RWPE2 (cell line): ENCODE data around the gene DMD.
A peak's percentile ranks its signal among the peaks of the same experiment; 100 is the strongest.

Experiments used
- ATAC-seq: fragments of 200-7000 bp; cut with Tn5 transposase; 3 replicates; pipeline ENCODE4 v1.9.1; 2021; ENCODE audit warnings: low read depth
- DNase-seq: peaks from one replicate; pipeline ENCODE4 v3.0.0-alpha.2; 2020; ENCODE audit warnings: low spot score
- H3K27ac ChIP-seq: fragments of 450-650 bp; 2 replicates; pipeline ENCODE4 v1.5.1; 2017; ENCODE audit warnings: mild to moderate bottlenecking; ENCODE audit not compliant: poor library complexity, severe bottlenecking
- H3K27me3 ChIP-seq: fragments of 250-450 bp; sonication (Bioruptor Pico); 2 replicates; pipeline ENCODE4 v1.5.1; 2021; ENCODE audit warnings: mild to moderate bottlenecking, moderate library complexity; ENCODE audit not compliant: insufficient read depth, poor library complexity, severe bottlenecking
- H3K36me3 ChIP-seq: fragments of 250-450 bp; sonication (Bioruptor Pico); 2 replicates; pipeline ENCODE4 v1.5.1; 2020; ENCODE audit warnings: low read depth, mild to moderate bottlenecking, moderate library complexity
- H3K4me1 ChIP-seq: fragments of 250-450 bp; sonication (Bioruptor Pico); 2 replicates; pipeline ENCODE4 v1.5.1; 2021; ENCODE audit warnings: mild to moderate bottlenecking, moderate library complexity; ENCODE audit not compliant: insufficient read depth, poor library complexity, severe bottlenecking
- H3K4me3 ChIP-seq: fragments of 250-450 bp; sonication (Bioruptor Pico); 2 replicates; pipeline ENCODE4 v1.5.1; 2021; ENCODE audit warnings: mild to moderate bottlenecking, moderate library complexity; ENCODE audit not compliant: severe bottlenecking
- H3K9me3 ChIP-seq: fragments of 250-450 bp; sonication (Bioruptor Pico); 2 replicates; pipeline ENCODE4 v1.5.1; 2021; ENCODE audit warnings: mild to moderate bottlenecking, moderate library complexity; ENCODE audit not compliant: severe bottlenecking
- TF ChIP-seq, protein P1 (sequence below): fragments of 450-650 bp; IDR thresholded peaks from one replicate; pipeline ENCODE4 v1.5.1; 2017; ENCODE audit warnings: mild to moderate bottlenecking, moderate library complexity; ENCODE audit not compliant: poor library complexity, severe bottlenecking

Gene DMD

DNA sequence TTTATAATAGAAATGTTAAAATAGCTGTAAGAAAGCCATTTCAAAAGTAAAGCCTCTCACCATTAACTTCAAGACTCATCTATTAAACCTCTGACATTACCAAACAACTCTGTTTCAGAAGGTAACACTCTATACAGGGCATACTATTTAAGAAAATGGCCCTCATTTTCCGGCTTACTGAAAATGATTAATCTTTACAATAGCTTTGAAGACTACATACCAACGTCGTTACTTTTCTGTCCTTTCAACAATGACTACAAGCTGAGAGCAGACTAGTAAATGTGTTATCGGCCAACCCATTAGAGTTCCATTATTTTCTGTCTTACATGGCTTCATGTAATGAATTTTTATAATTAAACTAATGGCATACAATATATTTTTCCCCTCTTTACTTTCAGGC, 1545.9 kb downstream of the DMD start:
- ATAC-seq = no peak
- H3K9me3 ChIP-seq = no peaks in the 10 kb centered on the region
- no peaks in the 10 kb centered on the region for H3K27me3 ChIP-seq
- H3K36me3 ChIP-seq = no peaks in the 10 kb centered on the region
- TF ChIP-seq, protein P1, sequence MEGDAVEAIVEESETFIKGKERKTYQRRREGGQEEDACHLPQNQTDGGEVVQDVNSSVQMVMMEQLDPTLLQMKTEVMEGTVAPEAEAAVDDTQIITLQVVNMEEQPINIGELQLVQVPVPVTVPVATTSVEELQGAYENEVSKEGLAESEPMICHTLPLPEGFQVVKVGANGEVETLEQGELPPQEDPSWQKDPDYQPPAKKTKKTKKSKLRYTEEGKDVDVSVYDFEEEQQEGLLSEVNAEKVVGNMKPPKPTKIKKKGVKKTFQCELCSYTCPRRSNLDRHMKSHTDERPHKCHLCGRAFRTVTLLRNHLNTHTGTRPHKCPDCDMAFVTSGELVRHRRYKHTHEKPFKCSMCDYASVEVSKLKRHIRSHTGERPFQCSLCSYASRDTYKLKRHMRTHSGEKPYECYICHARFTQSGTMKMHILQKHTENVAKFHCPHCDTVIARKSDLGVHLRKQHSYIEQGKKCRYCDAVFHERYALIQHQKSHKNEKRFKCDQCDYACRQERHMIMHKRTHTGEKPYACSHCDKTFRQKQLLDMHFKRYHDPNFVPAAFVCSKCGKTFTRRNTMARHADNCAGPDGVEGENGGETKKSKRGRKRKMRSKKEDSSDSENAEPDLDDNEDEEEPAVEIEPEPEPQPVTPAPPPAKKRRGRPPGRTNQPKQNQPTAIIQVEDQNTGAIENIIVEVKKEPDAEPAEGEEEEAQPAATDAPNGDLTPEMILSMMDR = no peak
- H3K4me3 ChIP-seq = no peak overlapping the region
- DNase-seq = no peak
- no peaks in the 10 kb centered on the region for H3K4me1 ChIP-seq
- no peak overlapping the region for H3K27ac ChIP-seq

DNA sequence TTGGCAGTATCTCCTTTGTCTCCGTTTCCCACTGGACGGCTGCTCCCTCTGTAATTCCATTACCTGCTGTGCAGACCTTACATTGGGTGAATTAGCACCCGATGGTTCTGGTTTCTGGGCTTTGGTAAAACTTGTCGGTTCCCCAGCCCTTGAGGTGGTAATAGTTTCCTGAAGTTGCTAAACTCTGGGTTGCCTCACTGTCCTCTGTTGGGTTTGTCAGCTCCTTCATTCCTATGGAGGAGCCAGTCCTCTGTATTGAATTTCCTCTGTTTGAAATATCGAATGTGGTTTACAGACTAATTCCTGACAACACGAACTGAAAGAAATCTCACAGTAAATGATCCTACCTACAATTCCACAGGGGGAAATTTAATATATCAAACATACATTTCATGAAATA, 1548.2 kb downstream of the DMD start:
- H3K9me3 ChIP-seq = no peaks in the 10 kb centered on the region
- no peaks in the 10 kb centered on the region for H3K4me1 ChIP-seq
- no peak for DNase-seq

DNA sequence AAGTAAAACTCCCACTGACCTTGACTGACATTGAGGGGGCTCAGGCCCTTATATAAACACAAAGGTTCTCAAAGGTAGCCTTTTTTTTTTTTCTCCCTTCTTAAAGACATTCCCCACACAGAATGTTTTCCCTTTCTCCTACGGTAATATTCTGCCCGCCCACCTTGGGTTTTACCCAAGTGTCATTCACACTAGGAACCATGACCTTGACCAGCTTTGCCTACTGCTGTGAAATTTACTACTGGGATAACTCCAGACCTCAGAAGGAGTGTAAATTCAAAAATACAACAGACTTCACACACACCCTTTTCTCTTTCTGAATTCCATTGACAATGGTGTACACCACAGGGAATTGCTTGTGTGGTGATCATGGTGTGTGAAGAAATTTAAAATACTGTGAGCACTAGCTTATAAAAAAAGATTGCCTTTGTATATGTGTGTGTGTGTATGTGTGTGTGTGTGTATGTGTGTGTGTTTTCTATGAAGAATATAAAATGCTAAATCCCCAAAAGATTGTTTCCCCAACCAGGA, 1550.0 kb downstream of the DMD start:
- no peak for ATAC-seq
- H3K27me3 ChIP-seq = no peaks in the 10 kb centered on the region
- no peaks in the 10 kb centered on the region for H3K36me3 ChIP-seq
- no peak overlapping the region for H3K4me3 ChIP-seq
- DNase-seq = no peak
- no peak overlapping the region for H3K27ac ChIP-seq
- TF ChIP-seq, protein P1 = no peak
- no peaks in the 10 kb centered on the region for H3K9me3 ChIP-seq
- no peaks in the 10 kb centered on the region for H3K4me1 ChIP-seq

More for the DNA sequence above, 1548.2 kb downstream of the DMD start:
- no peak for ATAC-seq
- H3K27me3 ChIP-seq = no peaks in the 10 kb centered on the region
- no peaks in the 10 kb centered on the region for H3K36me3 ChIP-seq
- H3K4me3 ChIP-seq = no peak overlapping the region
- TF ChIP-seq, protein P1 = no peak
- no peak overlapping the region for H3K27ac ChIP-seq

DNA sequence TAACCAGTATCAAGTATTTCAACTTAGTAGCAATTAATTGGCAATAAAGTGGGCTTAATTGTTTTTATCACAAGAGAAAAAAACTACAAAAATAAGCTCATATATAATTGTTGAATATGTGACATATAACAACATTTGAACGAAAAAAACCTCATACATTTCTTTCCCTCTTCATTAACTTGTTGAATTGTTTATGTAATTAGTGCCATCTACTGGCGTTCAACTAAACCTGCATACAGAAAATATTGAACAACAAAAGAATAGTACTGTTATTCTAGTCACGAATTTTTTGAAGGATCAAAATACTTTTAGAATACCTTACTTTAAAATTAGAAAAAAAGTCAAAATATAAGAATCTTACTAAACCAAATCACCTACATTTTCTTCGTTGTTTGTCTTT, 1553.0 kb downstream of the DMD start:
- H3K4me3 ChIP-seq = no peak overlapping the region
- DNase-seq (no peak), ATAC-seq (no peak)
- H3K36me3 ChIP-seq = no peaks in the 10 kb centered on the region
- no peaks in the 10 kb centered on the region for H3K27me3 ChIP-seq
- H3K9me3 ChIP-seq = no peaks in the 10 kb centered on the region
- TF ChIP-seq, protein P1 = peak; percentile 59
- no peak overlapping the region for H3K27ac ChIP-seq
- no peaks in the 10 kb centered on the region for H3K4me1 ChIP-seq

DNA sequence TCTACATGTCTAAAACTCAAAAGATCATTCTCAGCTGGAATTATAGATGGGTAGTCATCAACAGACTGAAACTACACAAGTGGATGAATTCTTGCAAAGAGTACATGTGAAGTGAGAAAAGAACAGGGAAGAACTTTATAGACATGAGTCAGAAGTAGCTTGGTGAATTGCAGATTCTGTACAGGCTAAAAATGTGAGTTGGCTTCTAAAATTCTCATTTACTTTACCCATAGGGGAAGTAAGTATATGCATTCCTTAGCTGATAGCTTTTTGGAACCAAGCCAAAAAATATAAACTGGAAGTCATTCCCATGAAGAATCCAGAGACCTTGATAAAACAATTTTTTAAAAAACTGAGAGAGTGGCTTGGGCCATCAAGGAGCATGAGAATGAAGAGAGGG, 1555.3 kb downstream of the DMD start:
- H3K4me1 ChIP-seq = no peaks in the 10 kb centered on the region
- H3K9me3 ChIP-seq = no peaks in the 10 kb centered on the region
- TF ChIP-seq, protein P1 = no peak
- H3K36me3 ChIP-seq = no peaks in the 10 kb centered on the region
- DNase-seq = no peak
- no peak overlapping the region for H3K4me3 ChIP-seq
- H3K27me3 ChIP-seq = no peaks in the 10 kb centered on the region
- peak; percentile 57; the same call in 1 of the 3 replicates for ATAC-seq
- peak overlapping the region; percentile 12 for H3K27ac ChIP-seq
